ENCODE results near the gene YIPF3.

- no peak for TF ChIP-seq EZH2 (IDR thresholded peaks at IDR 0.05)
- no peak for TF ChIP-seq POLR2AphosphoS5 (IDR thresholded peaks at IDR 0.05; ENCODE audit: borderline replicate concordance, low read depth, low read length)
Measured at GRCh38 chr6:43481591-43482236, 35.0 kb downstream of the YIPF3 start.

Measured in SK-N-MC (cell line).